Measurements from ENCODE around the gene TAF1C. TPM values are rescaled to one million over a fixed set of nuclear protein-coding genes. Genes with fewer than 3 reads are reported as not detected.
"Not testable (repeated sequence)": the region's sequence is repeated elsewhere in the genome, so short reads cannot be mapped to it uniquely, and the experiment has no call there.

The TAF1C gene
- 7.2 and 16.5 TPM in 2 replicates for total RNA-seq

GRCh38 chr16:84186685-84187437, at the start of gene TAF1C:
Gene TAF1C (minus strand): TSS chr16:84187057. CDS start chr16:84184988, 2,069 bp downstream.
- peak; percentile 96 to 97 for DNase-seq (ENCODE audit: low read depth in 2 of 2)

GRCh38 chr16:84234321-84235241, 47.7 kb upstream of the TAF1C start:
- DNase-seq (ENCODE audit: low read depth in 2 of 2), result peak; percentile 11 to 30

GRCh38 chr16:84233748-84234147, 46.9 kb upstream of the TAF1C start:
- DNase-seq (ENCODE audit: low read depth in 2 of 2), result no peak

GRCh38 chr16:84232969-84233368, 46.1 kb upstream of the TAF1C start:
- DNase-seq (ENCODE audit: low read depth in 2 of 2), result no peak

DNA sequence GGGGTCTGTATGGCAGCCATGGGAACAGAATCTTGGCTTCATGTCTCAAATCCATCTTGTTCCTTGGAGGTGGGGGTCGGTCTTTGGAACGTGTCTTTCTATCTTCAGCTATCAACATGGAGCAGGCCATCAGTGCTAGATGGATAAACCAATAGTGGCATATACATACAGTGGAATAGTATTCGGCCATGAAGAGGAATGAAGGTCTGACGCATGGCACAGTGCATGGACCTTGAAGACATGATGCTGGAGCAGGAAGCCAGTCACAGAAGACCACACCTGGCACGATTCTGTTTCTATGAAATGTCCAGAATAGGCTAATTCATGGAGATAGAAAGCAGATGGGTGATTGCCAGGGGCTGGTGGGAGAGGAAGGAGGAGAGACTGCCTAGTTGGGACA, 45.2 kb upstream of the TAF1C start:
- DNase-seq (ENCODE audit: low read depth in 2 of 2), result no peak

DNA sequence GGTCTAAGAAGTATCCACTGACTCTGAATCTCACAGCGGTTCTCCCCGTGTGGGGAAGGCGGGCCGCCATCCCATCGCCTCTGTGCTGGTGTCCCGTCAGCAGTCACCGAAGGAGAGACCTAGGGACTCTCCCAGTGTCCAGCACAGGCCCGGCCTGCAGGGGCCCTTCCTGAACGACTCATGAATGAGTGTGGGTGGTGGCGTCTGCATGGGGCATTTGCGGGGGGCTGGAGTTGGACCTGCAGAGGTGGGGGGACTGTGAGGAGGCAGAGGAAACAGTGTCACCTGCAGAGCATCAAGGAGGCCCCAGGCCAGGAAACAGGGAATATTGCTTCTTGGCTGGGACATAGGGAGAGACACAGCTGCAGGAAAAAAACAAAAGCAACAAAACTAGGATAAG, 42.6 kb upstream of the TAF1C start:
- DNase-seq (ENCODE audit: low read depth in 2 of 2), result no peak

- peak; percentile 14 to 72 for DNase-seq (ENCODE audit: low read depth in 2 of 2)
These were observed 41.5 kb upstream of the TAF1C start for GRCh38 chr16:84228256-84228838.

GRCh38 chr16:84227548-84227947, 40.7 kb upstream of the TAF1C start:
- DNase-seq (ENCODE audit: low read depth in 2 of 2), result no peak

DNA sequence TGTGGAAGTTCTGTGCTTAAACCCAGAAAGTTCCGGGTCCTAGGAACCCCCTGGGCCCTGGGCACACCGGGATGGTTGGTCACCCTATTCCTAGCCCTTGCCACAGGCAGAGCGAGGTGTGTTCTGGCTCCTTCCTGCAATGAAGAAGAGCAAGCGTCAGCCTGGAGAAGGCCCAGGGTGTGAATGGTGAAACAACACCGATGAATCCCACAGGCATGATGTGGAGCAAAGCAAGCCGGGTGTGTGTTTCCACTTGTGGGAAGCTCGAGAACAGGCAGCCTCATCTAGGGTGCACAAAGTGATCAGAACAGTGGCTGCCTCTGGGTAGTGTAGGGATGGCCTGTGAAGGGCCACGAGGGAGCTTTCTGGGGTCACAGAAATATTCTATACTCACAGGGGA, 39.2 kb upstream of the TAF1C start:
- no peak for DNase-seq (ENCODE audit: low read depth in 2 of 2)

- no peak for DNase-seq (ENCODE audit: low read depth in 2 of 2)
These were observed 38.7 kb upstream of the TAF1C start for GRCh38 chr16:84225571-84225970.

GRCh38 chr16:84225126-84225525, 38.3 kb upstream of the TAF1C start:
- DNase-seq (ENCODE audit: low read depth in 2 of 2), result no peak

DNA sequence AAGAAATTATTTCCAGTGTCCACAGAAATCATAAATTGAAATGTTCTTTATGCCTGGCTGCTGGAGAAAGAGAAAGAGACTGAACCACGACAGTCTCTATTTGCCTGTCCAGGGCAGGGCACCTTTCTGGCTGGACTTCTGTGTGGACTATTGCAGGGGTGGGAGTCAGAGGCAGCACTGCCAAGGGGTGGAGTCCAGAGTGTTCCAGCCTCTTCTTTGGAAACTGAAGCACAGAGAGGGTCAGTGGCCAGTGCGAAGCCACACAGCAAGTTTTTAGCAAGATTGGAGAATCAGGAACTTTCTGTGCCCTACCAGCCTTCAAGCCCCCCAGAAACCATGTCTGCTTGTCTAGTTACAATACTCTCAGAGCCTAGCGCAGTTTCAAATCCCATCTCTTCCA, 37.7 kb upstream of the TAF1C start:
- DNase-seq (ENCODE audit: low read depth in 2 of 2), result no peak

- DNase-seq (ENCODE audit: low read depth in 2 of 2), result no peak
These were observed 36.6 kb upstream of the TAF1C start for GRCh38 chr16:84223456-84223855.

GRCh38 chr16:84220851-84221250, 34.0 kb upstream of the TAF1C start:
- DNase-seq (ENCODE audit: low read depth in 2 of 2), result no peak

DNA sequence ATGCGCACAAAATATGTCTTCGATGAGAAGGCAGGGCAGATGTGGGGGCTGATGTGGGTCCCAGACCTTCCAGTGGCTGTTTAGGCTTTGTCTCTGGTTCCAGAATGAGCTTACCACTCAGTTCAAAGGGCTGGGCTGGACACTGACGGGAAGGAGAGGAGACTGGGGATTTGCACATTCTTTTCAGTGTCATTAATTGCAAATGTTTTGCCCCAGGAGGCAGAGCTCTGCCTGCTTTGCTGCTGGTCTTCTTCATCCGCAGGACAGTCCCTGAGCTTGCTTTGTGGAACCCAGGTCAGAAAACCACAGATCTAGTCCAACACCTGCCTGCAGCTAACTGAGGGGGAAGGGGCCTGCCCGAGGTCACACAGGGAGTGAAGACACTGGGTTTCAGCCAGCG, 32.1 kb upstream of the TAF1C start:
- no peak for DNase-seq (ENCODE audit: low read depth in 2 of 2)

- DNase-seq (ENCODE audit: low read depth in 2 of 2), result no peak
These were observed 31.4 kb upstream of the TAF1C start for GRCh38 chr16:84218176-84218823.

GRCh38 chr16:84216144-84216543, 29.3 kb upstream of the TAF1C start:
- DNase-seq (ENCODE audit: low read depth in 2 of 2), result not testable (repeated sequence)

DNA sequence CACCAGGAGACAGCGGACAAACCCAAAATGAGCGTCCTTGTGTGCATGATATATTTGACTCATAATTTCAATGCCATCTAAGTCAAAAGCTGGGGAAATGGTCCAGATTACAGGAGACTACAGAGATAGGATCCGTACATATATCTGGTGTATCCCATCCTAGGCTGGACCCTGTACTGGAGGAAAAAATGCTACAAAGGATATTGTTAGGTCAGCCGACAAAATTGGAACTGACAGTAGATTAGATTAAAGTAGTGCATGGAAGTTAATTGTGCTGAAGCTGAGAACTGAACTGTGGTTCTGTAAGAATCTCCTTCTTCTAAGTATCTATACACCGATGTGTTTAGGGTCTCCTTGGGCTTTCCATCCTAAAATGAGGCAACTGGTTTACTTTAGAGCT, 28.7 kb upstream of the TAF1C start:
- no peak for DNase-seq (ENCODE audit: low read depth in 2 of 2)

GRCh38 chr16:84214451-84215066, 27.7 kb upstream of the TAF1C start:
- DNase-seq (ENCODE audit: low read depth in 2 of 2), result no peak

- no peak for DNase-seq (ENCODE audit: low read depth in 2 of 2)
These were observed 25.8 kb upstream of the TAF1C start for GRCh38 chr16:84212631-84213030.

DNA sequence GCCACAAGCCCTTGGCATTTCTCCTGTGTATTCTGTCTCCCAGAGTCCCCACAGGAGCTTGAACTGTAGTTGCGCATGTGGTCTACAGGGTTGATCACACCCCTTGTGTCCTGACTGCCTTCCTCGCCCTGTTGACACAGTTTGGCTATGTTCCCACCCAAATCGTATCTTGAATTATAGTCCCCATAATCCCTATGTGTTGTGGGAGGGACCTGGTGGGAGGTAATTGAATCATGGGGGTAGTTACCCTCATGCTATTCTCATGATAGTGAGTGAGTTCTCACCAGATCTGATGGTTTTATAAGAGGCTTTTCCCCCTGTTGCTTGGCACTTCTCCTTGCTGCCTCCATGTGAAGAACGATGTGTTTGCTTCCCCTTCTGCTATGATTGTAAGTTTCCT, 25.3 kb upstream of the TAF1C start:
- DNase-seq (ENCODE audit: low read depth in 2 of 2), result no peak
